ENCODE results near the gene JMJD6.

The JMJD6 gene

DNA sequence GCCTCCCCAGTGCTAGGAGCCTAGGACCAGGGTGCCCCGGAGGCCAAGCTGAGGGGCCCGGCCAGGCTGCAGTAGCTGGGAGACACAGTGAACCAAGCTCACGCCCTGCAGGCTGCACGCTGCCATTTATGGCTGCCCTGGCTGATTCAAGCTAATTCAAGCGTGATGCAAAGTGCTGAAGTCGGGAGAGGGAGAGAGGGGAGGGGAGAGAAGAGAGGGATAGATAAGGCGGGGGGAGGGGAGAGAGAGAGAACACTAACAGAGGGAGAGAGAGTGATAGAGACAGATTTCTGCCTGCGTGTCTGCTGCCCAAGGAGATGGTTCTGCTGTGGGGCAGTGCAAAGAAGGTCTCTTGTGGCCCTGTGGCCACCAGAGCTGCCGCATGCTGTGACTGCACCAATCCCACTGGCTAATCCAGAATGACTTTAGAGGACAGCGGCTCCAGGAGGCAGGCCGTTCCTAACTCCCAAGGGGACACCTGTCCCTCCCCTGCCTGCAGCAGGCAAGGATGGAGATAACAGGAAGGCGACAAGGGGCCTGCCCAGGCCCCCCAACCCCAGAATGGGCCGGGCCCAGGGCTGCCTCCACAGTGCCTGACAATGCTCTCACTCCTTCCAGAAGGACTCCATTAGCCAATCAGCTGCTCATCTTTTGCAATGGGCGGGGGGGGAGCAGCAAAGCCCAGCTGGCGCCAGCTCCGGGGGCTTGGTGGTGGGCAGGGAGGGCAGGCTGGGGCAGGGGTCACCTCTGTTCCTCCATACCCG lies 28.5 kb downstream of the JMJD6 start:
- no peak for DNase-seq (ENCODE audit: low read depth in 2 of 2)

GRCh38 chr17:76696763-76697701 lies 29.4 kb downstream of the JMJD6 start:
- DNase-seq (ENCODE audit: low read depth in 2 of 2): no peak

DNA sequence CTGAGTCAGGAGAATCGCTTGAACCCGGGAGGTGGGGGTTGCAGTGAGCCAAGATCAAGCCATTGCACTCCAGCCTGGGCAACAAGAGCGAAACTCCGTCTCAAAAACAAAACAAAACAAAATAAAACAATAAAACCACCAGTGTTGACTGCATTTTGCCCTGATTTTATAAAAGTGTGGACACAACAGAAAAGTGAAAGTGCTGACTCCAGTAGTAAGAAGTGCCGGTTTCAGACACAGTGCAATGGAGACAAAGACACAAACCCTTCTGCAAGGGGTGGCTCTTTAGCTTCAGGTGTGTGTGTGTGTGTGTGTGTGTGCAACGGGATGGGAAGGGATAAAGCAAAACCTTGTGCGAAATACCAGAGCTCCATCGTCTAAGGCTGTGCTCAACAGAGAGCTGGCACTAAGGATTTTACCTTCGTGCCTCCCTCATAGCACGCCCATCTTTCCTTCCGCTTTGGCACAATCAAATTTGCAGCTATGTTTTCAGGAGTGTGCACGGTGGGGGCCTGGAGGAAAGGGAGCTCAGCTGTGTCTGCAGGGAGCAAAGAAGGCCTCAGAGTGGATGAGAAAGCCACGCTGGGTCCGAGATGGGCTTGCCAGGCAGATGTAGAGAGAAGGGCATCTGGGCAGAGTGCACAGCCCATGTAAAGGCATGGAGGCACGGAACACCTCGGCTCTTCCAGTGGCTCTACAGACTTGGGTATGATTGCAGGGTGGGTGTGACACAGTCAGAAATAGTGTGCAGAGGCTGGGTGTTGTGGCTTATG lies 31.2 kb downstream of the JMJD6 start:
- no peak for DNase-seq (ENCODE audit: low read depth in 2 of 2)

DNA sequence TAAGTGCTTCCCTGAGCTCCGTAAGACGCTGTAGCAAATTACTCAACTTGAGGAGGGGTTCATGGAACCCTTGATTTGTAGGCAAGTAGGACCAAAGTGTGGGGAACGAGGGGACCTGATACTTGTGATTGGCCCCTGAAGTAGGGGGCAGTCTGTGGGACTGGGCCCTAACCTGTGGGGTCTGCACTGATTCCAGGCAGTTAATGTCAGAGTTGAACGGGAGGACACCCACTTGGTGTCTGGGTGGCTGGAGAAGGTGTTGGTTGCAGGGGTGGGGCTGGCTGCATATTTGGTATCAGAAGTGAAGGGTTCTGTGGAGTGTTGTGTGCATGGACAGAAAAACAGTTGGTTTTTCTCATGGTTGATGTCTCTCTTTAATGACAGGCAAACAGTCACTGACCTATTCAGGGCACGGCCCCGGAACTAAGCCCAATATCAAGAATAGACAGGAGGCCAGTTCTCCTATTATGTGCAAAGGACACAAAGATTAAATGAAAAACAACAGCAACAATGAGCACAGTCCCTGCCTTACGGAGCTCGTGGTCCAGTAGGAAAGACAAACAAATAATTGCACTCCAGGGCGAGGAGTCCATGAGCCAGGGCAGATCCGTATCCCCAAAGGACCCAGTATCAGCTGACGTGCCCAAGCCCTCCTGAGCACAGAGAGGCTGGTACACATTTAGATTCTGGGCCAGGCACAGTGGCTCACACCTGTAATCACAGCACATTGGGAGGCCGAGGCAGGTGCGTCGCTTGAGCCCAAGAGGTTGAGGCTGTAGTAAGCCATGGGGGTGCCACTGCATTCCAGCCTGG lies 34.8 kb downstream of the JMJD6 start:
- DNase-seq (ENCODE audit: low read depth in 2 of 2): no peak

GRCh38 chr17:76690596-76691280 lies 35.7 kb downstream of the JMJD6 start:
- DNase-seq (ENCODE audit: low read depth in 2 of 2): no peak

DNA sequence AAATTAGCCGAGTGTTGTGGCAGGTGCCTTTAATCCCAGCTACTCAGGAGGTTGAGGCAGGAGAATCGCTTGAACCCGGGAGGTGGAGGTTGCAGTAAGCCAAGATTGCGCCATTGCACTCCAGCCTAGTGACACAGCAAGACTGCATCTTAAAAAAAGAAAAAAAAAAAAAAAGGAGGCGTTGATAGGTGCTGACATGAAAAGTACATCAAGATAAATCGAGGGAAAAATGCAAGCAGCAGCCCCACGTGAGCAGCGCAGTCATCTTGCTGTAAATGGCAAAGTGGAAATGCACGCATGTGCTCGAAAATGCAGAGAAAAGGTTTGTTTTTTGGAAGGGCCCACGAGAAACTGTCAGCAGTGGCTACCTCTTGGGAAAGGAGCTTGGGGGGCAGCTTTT lies 36.5 kb downstream of the JMJD6 start:
- DNase-seq (ENCODE audit: low read depth in 2 of 2): no peak

- no peak for DNase-seq (ENCODE audit: low read depth in 2 of 2)
These were observed 38.2 kb downstream of the JMJD6 start for GRCh38 chr17:76688165-76688622.

DNA sequence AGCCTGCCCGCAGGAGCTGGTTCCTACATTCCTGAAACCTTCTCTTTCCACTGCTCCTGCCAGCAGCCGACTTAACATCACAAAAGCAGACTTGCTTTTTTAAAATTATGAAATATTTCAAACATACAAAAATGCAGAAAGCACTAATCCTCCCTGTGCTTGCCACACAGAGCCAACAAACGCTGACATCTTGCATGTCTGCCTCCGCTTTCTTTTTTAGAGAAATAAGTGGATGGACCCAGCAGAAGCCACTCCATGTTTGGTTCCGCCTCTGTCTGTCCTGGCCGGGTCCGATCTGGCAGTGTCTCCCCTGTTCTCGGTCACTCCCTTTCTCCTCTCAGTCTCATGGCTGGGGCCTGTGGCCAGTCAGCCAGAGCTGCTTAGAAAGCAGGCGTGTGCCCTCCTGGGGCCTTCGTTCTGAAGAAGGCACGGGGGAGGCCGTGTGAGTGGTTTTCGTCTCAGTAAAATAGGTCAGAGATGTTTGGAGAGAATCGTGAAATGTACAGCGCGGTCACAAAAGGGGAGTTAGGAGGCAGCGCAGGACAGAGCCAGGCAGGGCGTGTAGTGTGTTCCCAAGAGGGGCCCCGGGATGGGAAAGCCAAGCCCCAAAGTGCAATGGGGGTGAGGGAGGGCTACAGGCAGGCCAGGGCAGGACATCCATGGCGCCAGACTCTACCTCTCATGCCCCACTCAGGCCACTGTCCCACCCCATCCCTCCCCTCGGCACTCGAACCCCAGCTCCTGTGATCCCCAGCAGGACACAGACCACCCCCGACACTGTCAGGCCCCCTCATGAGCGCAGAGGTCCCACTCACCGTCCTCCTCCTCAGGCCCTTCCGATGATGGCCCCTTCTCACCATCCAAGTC lies 38.9 kb downstream of the JMJD6 start:
- no peak for DNase-seq (ENCODE audit: low read depth in 2 of 2)

DNA sequence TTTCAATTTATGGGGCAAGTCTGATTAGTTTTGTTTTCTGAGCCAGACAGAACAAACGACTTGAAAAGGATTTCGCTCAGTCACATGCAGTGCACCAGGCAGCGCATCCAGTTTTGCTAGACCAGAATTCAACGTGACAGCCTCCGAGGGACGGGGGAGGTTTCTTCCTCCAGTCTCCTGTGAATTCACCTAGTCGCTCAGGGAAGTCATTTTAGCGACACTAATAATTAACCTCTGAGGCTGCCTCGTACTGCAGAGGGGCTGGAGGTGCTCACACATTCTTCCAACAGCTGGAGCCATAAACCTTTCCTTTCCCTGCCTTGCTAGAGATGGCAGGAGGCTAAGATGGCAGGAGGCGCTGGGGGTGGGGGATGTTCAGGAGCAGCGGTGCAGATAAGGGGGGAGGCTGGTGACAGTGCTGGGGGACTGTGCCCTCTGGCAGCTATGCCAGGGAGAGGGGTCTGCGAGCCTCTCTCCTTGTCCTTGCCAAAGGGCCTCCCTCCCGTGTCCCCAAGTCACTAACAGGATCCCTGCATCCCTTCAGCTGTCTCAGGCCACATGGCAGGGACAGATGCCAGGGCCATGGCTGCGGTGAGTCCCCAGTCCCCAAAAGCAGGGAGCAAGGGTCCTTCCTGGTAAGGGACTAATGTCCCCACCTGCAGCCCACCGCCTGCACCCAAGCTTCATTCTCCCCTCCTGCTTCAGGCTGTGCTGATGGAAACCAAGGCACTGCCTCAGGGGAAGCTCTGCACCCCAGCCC lies 39.7 kb downstream of the JMJD6 start:
- DNase-seq (ENCODE audit: low read depth in 2 of 2): no peak

GRCh38 chr17:76685846-76686245 lies 40.6 kb downstream of the JMJD6 start:
- no peak for DNase-seq (ENCODE audit: low read depth in 2 of 2)

DNA sequence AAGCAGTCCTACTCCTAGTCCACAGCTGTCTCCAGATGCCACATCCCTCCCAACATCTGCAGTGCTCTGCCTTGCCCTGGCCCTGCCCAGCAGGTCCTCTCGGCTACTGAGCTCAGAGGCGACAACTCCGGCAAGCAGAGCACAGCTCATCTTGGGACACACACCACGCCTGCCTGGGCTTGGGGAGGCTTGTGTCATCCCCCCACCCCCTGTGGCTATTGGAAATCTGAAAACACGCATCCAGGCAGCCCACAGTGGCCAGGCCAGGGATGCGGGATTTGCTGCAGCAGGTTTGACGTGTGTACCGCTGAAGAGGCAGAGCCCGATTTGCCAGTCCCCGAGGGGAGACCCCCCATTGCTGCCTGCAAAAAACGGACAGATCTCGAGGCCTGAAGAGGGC lies 41.0 kb downstream of the JMJD6 start:
- no peak for DNase-seq (ENCODE audit: low read depth in 2 of 2)

GRCh38 chr17:76684756-76685155 lies 41.6 kb downstream of the JMJD6 start:
- no peak for DNase-seq (ENCODE audit: low read depth in 2 of 2)

DNA sequence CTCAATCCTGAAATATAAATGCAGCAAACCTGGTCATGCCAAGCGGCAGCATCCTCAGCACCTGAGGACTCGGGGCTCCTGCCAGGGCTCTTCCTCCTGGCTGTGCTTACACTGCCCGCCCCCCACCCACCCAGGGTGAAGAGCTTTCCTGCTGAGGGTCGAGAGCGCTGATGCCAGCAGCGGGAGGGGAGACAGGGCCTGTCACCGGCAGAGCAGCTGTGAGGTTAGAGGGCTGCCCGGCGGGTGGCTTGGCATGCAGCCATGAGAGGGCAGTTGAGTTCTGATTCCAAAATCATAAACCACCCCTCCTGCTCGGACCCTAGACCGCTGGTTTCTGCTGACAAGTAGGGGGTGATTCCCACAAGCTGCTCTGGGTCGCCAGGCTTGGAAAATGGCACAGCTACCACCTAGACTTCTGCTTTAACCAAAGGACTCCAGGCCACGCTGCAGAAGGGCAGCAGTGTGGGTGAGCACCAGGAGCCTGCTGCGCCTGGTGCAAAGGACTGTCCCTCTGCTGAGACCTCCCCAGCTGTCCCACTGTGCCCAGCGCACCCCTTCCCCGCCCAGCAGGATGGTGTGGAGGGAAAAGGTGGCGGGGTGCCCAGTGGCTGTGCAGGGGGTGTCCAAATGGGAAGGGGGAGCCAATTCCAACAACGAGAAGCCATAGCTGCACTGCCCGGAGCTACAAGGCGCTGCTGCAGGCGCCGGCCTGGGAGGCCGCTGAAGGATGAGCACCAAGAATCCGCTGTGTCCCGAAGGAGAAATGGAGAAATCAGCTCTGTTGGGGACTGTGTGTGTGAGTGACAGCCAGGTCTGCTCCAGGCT lies 42.3 kb downstream of the JMJD6 start:
- no peak for DNase-seq (ENCODE audit: low read depth in 2 of 2)

DNA sequence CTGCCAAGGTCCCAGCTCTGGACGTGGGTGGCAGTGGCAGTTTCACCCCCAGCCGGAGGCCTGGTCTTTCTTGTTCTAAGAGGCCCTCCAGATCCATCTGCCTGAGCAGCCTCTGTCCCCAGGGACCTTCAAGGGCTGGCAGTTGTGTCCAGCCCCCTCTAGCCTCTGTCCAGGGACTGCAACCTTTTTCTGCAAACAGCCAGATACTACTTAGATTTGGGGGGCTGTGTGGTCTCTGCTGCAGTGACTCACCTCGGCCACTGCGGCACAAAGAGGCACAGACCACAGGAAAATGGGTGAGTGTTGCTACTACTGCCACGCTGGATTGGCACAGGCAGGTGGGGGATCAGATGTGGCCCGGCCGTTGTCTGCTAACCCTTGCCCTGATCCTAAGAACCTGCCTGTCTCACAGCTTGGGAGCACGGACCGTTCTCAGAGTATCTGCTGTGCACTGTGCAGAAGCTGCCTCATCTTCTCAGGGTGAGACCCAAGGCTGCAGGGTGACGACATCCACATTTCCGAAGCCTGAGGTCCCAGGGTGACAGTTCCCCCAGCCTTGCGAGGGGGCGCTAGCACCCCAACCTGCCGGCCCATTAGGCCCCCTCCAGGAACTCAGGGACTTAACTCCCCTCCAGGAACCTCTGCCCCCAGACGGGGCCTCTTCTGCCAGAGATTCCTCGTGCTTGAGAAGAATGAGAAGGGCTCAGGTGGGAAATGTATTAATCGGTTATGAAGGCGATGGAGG lies 43.2 kb downstream of the JMJD6 start:
- DNase-seq (ENCODE audit: low read depth in 2 of 2): no peak

DNA sequence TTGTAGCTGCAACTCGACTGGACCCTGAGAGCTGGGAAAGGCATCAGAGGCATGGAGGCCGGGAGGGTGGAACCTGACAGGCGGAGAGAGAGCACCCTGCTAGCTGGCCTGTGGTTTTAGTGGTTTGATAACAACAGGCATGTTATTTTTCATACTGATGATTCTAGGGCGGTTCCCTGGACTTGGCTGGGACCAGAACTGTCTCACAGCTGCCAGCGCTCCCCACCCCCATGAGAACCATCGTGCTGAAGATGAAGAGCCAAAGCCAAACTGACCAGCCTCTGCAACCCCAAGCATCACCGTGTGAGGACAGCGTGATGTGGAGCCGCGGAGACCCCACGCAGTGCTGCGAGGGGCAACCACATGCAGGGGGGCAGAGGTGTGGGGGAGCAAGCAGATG lies 44.1 kb downstream of the JMJD6 start:
- DNase-seq (ENCODE audit: low read depth in 2 of 2): no peak

GRCh38 chr17:76681222-76682137 lies 44.9 kb downstream of the JMJD6 start:
- DNase-seq (ENCODE audit: low read depth in 2 of 2): peak; percentile 49 to 57
